Loucy (cell line): ENCODE data around the gene CPNE2.

Experiments used
- H2AFZ ChIP-seq: fragments of 200-600 bp; sonication (generic); 2 replicates; pipeline ENCODE4 v1.6.0; 2016; ENCODE audit warnings: antibody characterized with exemption, mild to moderate bottlenecking, low read length, moderate library complexity
- H3F3A ChIP-seq: fragments of 200-600 bp; 2 replicates; pipeline ENCODE4 v1.6.0; 2016; ENCODE audit warnings: antibody characterized with exemption, low read depth, mild to moderate bottlenecking
- H3K27me3 ChIP-seq: fragments of 200-600 bp; sonication (generic); 2 replicates; pipeline ENCODE4 v1.6.1; 2014; ENCODE audit warnings: low read length, mild to moderate bottlenecking; ENCODE audit not compliant: insufficient read depth, poor library complexity, severe bottlenecking
- H3K36me3 ChIP-seq: fragments of 200-600 bp; sonication (generic); 2 replicates; pipeline ENCODE4 v1.6.1; 2016; ENCODE audit warnings: low read length; ENCODE audit not compliant: insufficient read depth
- H3K4me1 ChIP-seq: fragments of 200-600 bp; sonication (generic); 2 replicates; pipeline ENCODE4 v1.5.1; 2014; ENCODE audit warnings: low read length, mild to moderate bottlenecking; ENCODE audit not compliant: insufficient read depth, poor library complexity, severe bottlenecking
- H3K4me2 ChIP-seq: fragments of 200-600 bp; sonication (generic); 2 replicates; pipeline ENCODE4 v1.6.0; 2014; ENCODE audit warnings: antibody characterized with exemption, low read length, low read depth, mild to moderate bottlenecking; ENCODE audit not compliant: poor library complexity, severe bottlenecking
- H3K4me3 ChIP-seq: fragments of 200-600 bp; sonication (generic); 2 replicates; pipeline ENCODE4 v1.5.1; 2014; ENCODE audit warnings: low read length, mild to moderate bottlenecking, mixed read lengths; ENCODE audit not compliant: poor library complexity, severe bottlenecking
- H3K79me2 ChIP-seq: fragments of 200-600 bp; sonication (generic); 2 replicates; pipeline ENCODE4 v1.6.1; 2014; ENCODE audit warnings: low read length; ENCODE audit not compliant: insufficient read depth
- H3K9ac ChIP-seq: fragments of 200-600 bp; sonication (generic); 2 replicates; pipeline ENCODE4 v1.6.0; 2014; ENCODE audit warnings: mild to moderate bottlenecking, low read depth, low read length, moderate library complexity; ENCODE audit not compliant: poor library complexity, severe bottlenecking
- H3K9me2 ChIP-seq: fragments of 200-600 bp; sonication (generic); replicated peaks from 2 replicates; pipeline ENCODE4 v1.6.1; 2016; ENCODE audit warnings: low read depth, low read length, mixed read lengths
- H3K9me3 ChIP-seq: fragments of 200-600 bp; sonication (generic); 2 replicates; pipeline ENCODE4 v1.6.1; 2014; ENCODE audit warnings: mild to moderate bottlenecking, antibody characterized with exemption, low read length, low read depth; ENCODE audit not compliant: insufficient read depth
- H4K20me1 ChIP-seq: fragments of 200-600 bp; sonication (generic); 2 replicates; pipeline ENCODE4 v1.6.0; 2014; ENCODE audit warnings: antibody characterized with exemption, low read length, mild to moderate bottlenecking; ENCODE audit not compliant: insufficient read depth, poor library complexity, severe bottlenecking
- EZH2phosphoT487 ChIP-seq: fragments of 200-600 bp; IDR thresholded peaks from 2 replicates; pipeline ENCODE4 v1.6.1; 2018; ENCODE audit warnings: antibody characterized with exemption, mild to moderate bottlenecking, moderate library complexity, borderline replicate concordance
- TF ChIP-seq, protein P1 (sequence below): fragments of 200-600 bp; sonication (generic); conservative IDR thresholded peaks from 2 replicates; pipeline ENCODE4 v1.5.1; 2014; ENCODE audit warnings: mild to moderate bottlenecking, antibody characterized with exemption, low read length

Gene CPNE2

DNA sequence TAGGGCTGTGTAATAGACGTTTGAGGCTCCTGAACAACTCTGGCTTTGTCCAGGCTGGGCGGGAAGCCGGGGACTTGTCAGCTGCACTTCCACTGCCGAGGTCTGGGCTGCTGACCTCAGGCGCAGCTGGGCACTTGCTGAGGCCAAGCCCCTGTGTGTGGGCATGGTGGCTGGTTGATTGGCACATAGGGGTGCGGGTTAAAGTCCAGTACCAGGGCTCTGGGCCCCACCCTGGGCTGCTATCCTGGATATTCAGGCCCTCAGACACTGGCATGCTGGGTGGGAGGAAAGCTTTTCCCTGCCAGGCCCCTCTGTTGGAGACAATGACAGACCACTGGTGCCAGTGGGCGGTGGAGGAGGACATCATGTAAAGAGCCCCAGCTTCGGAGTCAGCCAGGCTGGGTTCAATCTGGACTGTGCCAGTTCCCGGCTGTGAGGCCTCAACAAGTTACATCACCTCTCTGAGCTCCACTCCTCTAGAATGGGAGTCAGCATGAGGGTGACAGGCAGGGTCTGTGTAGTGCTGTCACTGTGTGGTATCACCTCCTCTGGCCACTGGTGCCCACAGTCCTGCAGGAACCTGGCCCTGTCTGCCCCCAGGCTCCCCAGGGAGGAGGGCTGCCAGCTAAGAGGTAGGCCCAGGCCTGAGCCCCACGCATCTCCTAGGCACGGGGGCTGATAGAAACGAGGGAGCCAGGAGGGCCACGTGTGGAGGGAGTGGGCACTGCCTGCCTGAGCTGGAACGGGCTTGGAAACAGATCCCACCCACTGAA is 51.0 kb downstream of the CPNE2 start:
- Histone ChIP-seq H3K36me3 (no peaks in the 10 kb centered on the region), H3K4me2 (peak overlapping the region; percentile 78), H3K9me3 (no peaks in the 10 kb centered on the region), H3F3A (peaks cover 12% of the 10 kb centered on the region), H2AFZ (no peak overlapping the region), H3K9me2 (no peaks in the 10 kb centered on the region), H4K20me1 (no peaks in the 10 kb centered on the region), H3K4me3 (peak overlapping the region; percentile 48), H3K27me3 (no peaks in the 10 kb centered on the region), H3K4me1 (peaks cover 80% of the 10 kb centered on the region), H3K9ac (peak overlapping the region; percentile 75), H3K79me2 (peaks cover 23% of the 10 kb centered on the region; the same call in 1 of the 2 replicates)
- TF ChIP-seq EZH2phosphoT487, result no peak
- TF ChIP-seq, protein P1, sequence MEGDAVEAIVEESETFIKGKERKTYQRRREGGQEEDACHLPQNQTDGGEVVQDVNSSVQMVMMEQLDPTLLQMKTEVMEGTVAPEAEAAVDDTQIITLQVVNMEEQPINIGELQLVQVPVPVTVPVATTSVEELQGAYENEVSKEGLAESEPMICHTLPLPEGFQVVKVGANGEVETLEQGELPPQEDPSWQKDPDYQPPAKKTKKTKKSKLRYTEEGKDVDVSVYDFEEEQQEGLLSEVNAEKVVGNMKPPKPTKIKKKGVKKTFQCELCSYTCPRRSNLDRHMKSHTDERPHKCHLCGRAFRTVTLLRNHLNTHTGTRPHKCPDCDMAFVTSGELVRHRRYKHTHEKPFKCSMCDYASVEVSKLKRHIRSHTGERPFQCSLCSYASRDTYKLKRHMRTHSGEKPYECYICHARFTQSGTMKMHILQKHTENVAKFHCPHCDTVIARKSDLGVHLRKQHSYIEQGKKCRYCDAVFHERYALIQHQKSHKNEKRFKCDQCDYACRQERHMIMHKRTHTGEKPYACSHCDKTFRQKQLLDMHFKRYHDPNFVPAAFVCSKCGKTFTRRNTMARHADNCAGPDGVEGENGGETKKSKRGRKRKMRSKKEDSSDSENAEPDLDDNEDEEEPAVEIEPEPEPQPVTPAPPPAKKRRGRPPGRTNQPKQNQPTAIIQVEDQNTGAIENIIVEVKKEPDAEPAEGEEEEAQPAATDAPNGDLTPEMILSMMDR, result no peak

DNA sequence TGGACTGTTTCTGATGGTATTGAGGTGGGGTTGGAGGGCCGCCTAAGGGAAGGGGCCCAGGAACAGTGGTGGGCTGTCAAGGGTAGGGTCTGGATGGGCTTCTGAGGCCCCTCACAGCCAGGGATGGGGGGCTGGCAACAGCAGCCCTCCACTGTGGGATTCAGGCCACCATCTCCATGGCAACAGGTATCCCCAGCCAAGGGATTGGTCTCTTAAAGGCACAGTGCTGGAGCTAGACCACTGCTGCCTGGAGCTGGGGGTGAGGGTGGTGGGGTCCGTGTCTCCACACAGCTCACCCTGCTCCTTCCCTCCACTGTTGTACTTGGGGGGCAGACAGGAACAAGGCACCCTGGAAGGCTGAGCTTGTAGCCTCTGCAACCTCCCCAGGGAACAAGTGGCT is 51.6 kb downstream of the CPNE2 start:
- TF ChIP-seq EZH2phosphoT487, result no peak
- TF ChIP-seq, protein P1, result no peak
- H3K36me3 ChIP-seq, result peaks cover 3% of the 10 kb centered on the region; the same call in 1 of the 2 replicates
- no peaks in the 10 kb centered on the region for H4K20me1 ChIP-seq
- H3K79me2 ChIP-seq, result peaks cover 23% of the 10 kb centered on the region; the same call in 1 of the 2 replicates
- no peaks in the 10 kb centered on the region for H3K9me3 ChIP-seq
- H3F3A ChIP-seq, result peaks cover 12% of the 10 kb centered on the region
- H3K4me1 ChIP-seq, result peaks cover 87% of the 10 kb centered on the region
- peak overlapping the region; percentile 75 for H3K9ac ChIP-seq
- no peaks in the 10 kb centered on the region for H3K27me3 ChIP-seq
- no peaks in the 10 kb centered on the region for H3K9me2 ChIP-seq
- H2AFZ ChIP-seq, result no peak overlapping the region
- H3K4me2 ChIP-seq, result peak overlapping the region; percentile 78
- no peak overlapping the region for H3K4me3 ChIP-seq

DNA sequence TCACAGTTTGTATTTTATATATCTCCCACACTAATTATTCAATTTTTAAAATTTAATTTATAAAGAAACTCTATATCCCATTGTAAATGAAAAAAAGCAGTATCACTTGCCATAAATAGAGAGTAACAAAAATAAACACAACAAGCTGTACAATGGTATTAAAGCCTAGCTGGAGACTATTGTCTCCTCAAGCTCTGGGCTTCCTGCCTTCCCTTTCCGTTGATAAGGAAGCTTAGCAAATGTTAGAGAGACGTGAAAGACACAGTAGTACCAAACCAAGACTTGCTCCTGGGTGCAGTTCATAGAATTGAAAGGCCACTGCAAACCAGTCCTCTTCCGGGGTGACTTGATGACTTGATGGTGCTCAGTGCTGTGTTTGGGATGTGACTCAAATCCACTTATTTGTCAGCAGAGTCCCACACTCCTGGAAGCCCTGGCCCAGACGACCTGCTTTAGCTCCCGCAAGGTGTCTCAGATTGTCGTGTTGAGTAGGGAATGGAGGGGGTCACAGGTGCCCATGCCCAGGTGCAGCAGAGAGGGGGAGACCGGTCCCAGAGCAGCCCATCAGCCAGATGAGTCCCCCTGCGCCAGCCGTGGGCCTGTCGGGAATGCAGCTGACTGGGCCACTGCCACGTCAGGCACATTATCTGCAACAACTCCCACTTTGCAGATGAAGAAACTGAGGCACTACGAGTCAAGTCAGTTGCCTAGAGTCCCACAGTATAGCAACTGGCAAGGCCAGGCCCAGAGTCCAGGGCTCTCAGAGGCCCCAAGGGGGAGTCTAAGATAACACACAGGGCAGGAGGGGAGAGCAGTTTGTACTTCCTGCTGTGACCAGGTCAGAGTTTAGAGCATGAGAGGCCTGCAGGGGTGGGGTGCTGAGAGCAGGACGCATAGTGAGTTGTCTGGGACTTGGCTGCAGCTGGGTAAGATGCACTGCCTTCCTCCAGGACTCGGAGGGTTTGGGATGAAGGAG is 53.0 kb downstream of the CPNE2 start:
- Histone ChIP-seq H3K9ac (peak overlapping the region; percentile 83), H3K4me2 (peak overlapping the region; percentile 79), H3K9me3 (no peaks in the 10 kb centered on the region), H3K4me1 (peaks cover 84% of the 10 kb centered on the region), H3K27me3 (no peaks in the 10 kb centered on the region), H3K9me2 (no peaks in the 10 kb centered on the region), H3K4me3 (no peak overlapping the region), H3F3A (peaks cover 12% of the 10 kb centered on the region), H3K36me3 (peaks cover 7% of the 10 kb centered on the region; the same call in 1 of the 2 replicates), H4K20me1 (no peaks in the 10 kb centered on the region), H2AFZ (no peak overlapping the region), H3K79me2 (peaks cover 23% of the 10 kb centered on the region; the same call in 1 of the 2 replicates)
- TF ChIP-seq, protein P1, result no peak
- no peak for TF ChIP-seq EZH2phosphoT487
